Fibroblast of skin of back (primary cell): ENCODE results near the gene NF1.
"Not testable (repeated sequence)": the region's sequence is repeated elsewhere in the genome, so short reads cannot be mapped to it uniquely, and the experiment has no call there.

Experiments used
- DNase-seq: peaks from one replicate; pipeline ENCODE4 v3.0.0-alpha.2; 2013

Gene NF1

DNA sequence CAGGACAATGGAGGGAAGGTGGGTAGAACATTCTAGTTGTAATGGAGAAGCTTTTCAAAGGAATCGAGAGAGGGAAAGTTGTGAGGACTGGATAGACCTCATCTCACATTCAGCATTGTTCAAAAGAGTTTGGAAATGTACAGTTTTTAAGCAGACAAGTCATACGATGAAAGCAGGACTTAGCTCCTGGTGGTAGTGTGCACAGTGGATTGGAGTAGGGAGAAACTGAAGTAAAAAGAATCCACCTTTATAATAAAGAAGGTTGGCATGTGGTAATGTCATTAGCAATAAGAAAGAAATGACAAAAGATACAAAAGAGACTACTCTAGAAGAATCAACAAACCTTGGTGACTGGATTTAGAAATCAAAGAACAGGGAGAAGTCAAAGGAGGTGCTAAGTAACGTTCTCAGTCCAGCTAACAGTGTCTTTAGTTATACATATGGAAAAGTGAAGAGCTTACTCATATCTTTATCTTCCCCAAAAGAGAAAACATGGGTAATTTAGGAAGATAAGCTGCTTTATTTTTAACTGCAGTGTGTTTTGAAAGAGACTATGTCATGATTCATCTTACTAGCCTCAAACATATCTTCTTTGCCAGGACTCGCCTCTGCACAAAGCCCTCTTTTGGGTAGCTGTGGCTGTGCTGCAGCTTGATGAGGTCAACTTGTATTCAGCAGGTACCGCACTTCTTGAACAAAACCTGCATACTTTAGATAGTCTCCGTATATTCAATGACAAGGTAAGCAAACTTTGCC is 245.3 kb downstream of the NF1 start:
- DNase-seq, result peak; percentile 79

DNA sequence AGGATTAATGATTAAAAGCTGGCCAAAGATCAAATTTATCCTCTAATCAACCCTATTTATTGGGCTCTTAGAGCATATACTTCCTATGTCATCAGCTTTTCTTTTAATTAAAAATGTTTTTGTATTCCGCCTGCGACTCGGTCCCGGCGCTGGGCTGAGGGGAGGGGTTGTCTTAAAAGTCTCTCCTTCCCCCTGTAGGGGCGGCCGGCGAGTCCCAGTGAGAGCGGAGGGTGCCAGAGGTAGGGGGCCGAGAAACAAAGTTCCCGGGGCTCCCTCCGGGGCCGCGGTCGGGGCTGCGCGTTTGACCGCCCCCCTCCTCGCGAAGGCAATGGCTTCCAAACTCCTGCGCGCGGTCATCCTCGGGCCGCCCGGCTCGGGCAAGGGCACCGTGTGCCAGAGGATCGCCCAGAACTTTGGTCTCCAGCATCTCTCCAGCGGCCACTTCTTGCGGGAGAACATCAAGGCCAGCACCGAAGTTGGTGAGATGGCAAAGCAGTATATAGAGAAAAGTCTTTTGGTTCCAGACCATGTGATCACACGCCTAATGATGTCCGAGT is 250.5 kb downstream of the NF1 start:
- DNase-seq, result not testable (repeated sequence)

- DNase-seq, result no peak
Measured at GRCh38 chr17:31349454-31349853, 254.7 kb downstream of the NF1 start.

- DNase-seq, result no peak
Measured at GRCh38 chr17:31355935-31356334, 261.2 kb downstream of the NF1 start.

DNA sequence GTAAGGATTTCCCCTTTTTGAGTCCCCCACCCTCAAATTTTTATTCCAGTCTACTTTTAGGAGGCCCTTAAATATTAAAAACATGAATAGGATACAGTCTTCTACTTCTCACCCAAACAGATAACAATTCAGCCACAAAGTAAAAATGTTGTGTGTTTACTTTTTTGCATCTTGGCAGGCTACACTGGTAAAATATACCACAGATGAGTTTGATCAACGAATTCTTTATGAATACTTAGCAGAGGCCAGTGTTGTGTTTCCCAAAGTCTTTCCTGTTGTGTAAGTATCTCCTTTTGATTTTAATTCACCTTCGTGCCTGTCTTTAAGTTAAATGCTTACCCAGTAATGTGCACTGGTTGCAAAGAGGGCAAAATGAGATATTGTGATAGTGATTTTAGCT is 262.3 kb downstream of the NF1 start:
- no peak for DNase-seq

- no peak for DNase-seq
Measured at GRCh38 chr17:31357839-31358394, 263.1 kb downstream of the NF1 start.

GRCh38 chr17:31364012-31364411 is 269.2 kb downstream of the NF1 start:
- DNase-seq, result no peak

GRCh38 chr17:31366088-31366487 is 271.3 kb downstream of the NF1 start:
- no peak for DNase-seq

DNA sequence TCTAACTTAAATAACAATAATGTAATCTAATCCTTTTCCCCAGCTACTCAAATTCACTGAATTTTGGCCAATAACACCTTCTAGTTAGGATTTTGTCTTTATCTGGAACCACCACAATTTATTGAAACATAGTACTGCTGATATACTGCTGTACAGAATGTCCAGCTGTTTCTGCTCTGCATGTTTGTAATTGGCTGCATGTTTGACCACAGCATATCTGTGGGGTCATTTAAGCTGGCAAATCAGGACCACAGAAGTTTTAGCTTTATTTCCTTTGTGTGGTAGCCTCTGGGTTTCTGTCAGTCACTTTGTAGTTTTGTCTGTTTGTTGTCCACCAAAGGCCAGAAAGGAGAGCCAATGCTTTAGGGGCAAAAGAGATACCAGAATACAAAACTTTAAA is 274.5 kb downstream of the NF1 start:
- DNase-seq, result no peak

- DNase-seq, result peak; percentile 58
Measured at GRCh38 chr17:31371511-31372097, 276.8 kb downstream of the NF1 start.

- DNase-seq, result peak; percentile 58
Measured at GRCh38 chr17:31373150-31374093, 278.6 kb downstream of the NF1 start.

GRCh38 chr17:31374094-31374447 is 279.3 kb downstream of the NF1 start:
- no peak for DNase-seq

DNA sequence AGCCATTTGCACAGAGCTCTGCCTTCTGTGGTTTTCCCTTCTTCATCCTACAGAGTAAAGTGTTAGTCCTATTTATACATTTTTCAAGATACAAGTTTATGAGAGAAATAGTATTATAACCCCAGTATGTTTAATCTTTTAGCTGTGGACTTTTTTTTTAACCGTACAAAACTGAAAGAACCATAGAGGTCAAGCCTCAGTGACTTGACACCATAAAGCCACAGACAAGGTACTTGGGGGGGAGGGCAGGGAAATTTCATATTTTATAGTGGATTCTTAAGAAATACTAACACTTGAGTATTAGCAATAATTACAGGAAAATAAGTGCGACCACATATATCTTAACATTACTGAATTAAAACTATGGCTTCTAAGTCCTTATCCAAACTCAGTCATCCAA is 279.7 kb downstream of the NF1 start:
- DNase-seq, result no peak

- DNase-seq, result no peak
Measured at GRCh38 chr17:31378638-31379037, 283.9 kb downstream of the NF1 start.

- DNase-seq, result no peak
Measured at GRCh38 chr17:31379597-31380205, 284.9 kb downstream of the NF1 start.

DNA sequence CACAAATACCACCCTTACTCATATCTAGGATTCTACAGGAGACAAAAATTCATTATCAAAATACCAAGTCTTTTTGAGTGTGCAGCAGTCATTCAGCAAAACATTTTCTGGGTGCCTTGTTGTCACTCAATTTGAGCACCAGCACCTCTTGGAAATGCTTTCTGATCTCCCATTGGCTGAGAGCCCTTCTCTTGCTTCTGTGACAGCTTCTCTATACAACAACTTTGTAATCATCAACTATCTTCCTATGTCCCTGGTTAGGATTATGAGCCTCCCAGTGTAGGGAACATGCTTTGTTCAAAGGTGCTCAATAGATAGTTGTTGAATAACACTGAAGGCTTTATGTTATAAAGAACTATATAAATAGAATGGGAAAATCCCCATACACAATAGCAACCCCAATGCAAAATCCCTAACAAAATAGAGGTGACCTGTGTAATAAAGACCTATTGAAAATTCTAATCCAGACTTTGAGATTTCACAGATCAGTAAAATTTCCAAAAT is 286.4 kb downstream of the NF1 start:
- no peak for DNase-seq

DNA sequence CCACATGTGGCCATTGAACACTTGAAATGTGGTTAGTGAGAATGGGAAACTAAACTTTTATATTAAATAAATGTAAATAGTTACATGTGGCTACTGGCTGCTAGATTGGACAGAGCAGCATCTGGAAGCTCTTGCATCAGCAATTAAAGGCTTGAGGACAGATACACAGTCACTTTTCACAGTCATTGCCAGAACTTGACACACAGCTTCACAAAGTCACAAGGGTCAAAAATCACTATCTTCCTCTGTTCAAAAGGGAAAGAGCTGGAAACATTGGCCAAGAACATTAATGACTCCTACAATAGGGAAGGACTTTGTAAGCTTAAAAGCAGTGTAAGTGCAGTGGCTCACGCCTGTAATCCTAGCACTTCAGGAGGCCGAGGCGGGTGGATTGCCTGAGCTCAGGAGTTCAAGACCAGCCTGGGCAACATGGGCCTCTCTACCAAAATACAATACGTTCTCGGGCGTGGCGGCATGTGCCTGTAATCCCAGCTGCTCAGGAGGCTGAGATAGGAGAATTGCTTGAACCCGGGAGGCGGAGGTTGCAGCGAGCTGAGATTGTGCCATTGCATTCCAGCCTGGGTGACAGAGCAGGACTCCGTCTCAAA is 288.0 kb downstream of the NF1 start:
- not testable (repeated sequence) for DNase-seq

DNA sequence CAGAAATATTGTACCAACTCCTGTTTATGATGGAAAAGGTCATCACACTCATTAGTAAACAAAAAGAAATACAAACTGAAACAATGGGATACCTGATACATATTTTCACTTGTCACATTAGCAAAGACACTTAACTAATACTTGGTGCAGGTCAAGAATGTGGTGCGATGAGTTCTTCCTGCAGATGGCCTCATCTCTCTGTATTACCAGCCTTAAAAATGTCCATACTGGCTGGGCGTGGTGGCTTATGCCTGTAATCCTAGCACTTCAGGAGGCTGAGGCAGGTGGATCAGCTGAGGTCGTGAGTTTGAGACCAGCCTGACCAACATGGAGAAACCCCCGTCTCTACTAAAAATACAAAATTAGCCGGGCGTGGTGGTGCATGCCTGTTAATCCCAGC is 288.7 kb downstream of the NF1 start:
- not testable (repeated sequence) for DNase-seq

GRCh38 chr17:31385428-31386285 is 290.9 kb downstream of the NF1 start:
- no peak for DNase-seq

DNA sequence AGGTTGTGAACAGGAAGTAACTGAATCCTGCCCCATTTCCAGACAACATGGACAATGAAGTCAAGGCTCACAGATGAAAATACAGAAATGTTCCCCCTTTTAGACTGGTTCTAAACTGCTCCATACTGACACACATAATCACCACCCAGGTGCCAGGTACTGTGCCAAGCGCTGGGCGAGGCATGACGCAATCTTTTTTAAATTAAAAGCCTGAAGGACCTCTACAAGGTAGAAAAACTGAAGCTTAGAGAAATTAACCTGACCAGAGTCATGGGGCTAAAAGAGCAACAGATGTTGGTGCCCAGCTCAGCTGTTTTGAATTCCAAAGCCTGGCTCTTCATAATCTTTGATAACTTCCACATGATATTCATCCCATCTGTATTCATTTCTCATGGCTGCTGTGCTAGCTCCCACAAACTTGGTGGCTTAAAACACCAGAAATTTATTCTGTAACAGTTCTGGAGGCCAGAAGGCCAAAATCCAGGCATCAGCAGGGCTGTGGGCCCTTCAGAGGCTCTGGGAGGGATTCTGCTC is 291.8 kb downstream of the NF1 start:
- DNase-seq, result no peak
